Kidney glomerular epithelial cell (primary cell): ENCODE data around the gene XIRP1.

Source experiments
- DNase-seq: peaks from one replicate; lab custom pipeline; 2025; lab: John Stamatoyannopoulos, UW

The XIRP1 gene

DNA sequence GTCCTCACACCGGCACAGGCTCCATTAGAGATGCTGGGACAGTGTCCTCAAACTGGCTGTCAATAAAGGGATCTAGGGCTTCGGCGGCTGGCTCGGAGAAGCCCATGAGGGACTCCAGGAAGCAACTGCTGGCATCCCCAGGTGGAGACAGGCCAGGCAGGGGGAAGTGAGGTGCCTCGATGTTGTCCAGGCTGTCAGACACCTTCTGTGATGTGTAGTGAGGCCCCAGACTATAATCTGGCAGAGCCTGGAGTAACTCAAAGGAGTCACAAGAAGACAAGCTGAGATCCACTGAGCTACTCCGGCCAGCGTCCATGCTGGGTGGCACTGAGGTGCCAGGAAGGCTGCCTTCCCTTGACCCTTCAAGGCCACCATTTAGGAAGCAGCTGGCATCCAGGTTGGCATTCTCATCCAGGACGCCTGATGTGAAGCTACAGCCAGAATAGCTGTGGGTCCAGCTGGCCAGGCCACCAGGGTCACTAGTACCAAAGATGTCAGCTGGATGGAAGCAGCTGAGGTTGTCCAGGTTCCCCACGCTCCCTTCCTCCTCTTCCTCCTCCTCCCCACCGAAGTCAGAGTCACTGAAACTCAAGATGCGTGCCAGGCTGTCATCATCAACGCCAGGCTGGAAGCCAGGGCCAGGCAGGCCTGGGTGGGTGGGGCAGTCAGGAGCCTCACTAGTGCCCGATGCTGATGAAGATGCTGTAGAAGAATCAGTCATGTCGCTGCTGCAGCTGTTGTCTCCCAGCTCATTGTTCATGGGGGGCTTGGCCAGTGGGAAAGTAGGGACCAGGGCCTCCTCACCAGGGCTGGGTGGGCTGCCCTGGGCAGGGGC, 49.1 kb downstream of the XIRP1 start:
- no peak for DNase-seq

- DNase-seq: no peak
These were observed 50.3 kb downstream of the XIRP1 start for GRCh38 chr3:39142067-39142466.

GRCh38 chr3:39141171-39141995, 51.0 kb downstream of the XIRP1 start:
- no peak for DNase-seq

DNA sequence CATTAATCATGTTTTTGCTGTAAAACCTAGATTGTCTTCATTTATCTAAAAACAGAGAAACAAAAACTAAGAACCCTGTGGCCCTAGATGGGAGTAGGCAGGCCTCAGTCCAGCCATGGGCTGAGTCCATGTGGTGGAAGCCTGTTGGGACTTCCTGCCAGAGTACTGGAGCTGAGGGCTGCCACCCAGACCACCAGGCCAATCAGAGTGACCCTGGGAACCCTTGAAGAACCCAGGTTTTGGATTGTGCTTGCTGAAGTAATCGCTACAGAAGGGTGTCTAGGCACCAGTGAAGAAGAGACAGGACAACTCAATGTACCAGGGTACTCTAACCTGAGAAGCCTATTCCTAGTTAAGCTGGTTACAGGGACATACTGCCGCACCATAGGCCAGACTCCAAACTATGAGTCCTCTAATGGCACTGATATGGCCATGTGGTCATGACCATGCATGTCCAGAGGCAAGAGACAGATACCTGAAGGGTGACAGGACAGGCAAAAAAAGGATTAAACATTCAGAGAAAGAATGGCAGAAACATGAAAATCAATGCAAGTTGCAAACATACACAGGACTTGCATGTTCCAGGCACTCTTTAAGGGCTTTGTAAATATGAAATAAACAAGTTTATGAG, 51.9 kb downstream of the XIRP1 start:
- no peak for DNase-seq

GRCh38 chr3:39139442-39139841, 53.0 kb downstream of the XIRP1 start:
- DNase-seq: no peak

- DNase-seq: no peak
These were observed 53.5 kb downstream of the XIRP1 start for GRCh38 chr3:39138804-39139415.

DNA sequence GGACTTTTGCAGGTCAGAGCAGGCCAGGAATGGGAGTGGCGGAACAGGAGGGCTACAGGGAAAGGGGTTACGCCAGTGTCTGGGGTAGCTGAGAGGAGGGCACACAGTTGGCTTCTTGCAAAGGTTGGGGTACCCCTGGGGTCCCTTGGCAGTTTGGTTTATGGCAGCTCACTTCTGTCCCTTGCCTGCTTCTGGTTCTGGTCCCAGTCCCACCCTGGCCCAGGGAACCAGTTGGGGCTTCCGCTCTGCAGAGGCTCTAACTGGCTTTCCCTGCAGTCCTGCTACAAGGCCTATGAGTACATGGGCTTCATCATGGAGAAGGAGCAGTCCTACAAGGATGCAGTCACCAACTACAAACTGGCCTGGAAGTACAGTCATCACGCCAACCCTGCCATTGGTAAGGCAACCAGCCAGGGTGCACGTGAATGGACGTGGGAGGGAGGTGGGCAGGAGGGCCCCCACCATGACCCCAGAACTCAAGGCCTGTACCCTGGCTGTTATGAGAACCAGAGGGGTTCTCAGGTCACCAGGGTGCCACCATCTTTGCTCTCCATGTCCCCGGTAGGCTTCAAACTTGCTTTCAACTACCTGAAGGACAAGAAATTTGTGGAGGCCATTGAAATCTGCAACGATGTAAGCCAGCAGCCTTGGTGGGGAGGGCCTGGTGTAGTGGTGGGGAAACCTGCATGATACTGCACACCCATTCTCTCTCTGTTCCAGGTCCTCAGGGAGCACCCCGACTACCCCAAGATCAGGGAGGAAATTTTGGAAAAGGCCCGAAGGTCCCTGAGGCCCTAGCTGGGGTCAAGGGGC, 54.2 kb downstream of the XIRP1 start:
- DNase-seq: no peak

DNA sequence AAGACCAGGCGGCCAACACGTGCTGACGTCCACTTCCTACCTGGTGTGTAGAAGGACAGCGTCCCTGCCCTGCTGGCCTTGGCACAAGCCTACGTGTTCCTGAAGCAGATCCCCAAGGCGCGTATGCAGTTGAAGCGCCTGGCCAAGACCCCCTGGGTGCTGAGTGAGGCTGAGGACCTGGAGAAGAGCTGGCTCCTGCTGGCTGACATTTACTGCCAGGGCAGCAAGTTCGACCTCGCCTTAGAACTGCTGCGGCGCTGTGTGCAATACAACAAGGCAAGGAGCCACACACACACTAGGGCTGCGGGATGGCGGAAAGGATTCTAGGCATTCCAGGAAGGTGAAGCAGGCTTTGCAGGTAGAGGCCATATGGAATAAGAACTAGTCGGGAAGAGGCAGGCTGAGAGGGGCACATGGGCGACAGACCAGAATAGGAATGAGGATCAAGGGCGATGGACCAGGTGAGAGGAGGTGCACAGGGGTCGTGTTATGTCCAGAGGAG, 54.9 kb downstream of the XIRP1 start:
- no peak for DNase-seq

DNA sequence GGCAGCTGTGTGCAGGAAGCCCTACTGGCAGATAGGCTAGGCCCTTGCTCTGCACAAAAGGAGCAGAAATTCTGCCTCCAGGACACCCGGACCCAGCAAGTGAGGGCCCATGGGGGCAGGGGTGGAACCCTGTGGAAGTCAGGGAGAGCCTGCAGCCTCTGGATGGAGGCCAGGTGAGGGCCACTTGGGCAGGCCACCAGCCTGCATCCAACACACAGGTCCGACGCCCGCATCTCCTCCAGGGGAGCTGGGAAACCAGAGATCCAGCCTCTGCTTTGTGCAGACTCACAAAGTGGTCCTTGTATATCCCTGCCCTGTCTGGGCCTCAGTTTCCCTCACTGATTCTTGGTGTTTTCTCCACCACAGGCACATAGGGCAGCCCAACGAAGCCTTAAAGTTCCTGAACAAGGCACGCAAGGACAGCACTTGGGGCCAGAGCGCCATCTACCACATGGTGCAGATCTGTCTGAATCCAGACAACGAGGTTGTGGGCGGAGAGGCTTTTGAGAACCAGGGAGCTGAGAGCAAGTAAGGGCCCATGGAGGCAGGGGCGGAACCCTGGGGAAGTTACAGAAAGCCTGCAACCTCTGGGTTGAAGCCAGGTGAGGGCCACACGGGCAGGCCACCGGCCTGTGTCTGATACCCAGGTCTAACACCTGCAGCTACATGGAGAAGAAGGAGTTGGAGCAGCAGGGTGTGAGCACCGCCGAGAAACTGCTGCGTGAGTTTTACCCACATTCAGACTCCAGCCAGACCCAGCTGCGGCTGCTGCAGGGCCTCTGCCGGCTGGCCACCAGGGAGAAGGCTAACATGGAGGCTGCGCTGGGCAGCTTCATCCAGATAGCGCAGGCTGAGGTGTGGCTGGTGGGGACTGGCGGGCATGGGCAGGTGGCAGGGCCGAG, 55.6 kb downstream of the XIRP1 start:
- DNase-seq: no peak

DNA sequence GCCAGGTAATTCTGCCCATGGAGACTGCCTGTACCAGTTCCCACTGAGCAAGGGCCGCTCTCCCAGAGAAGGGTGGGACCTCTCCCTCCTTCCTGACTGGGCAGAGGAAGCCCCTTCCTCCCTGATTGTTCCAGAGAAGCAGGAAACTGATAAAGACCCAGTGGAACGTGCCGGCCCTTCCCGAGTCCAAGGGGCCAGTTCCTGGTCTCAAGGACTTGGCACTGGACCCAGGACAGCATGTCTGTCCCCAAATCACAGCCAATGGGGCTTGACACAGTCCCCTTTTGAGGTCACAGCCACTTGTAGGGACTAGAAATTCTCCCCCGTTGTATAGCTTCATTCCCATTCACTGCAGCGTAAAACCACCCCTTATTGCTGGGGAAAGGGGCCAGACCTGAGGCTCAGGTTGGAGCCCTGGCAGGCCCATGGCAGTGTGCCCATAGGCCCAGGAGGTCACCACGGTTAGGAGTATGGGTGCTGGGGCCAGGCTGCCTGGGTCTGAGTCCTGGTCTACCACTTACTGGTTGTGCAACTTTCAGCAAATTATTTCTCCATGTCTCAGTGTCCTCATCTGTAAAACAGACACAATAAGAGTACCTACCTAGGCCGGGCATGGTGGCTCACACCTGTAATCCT, 57.1 kb downstream of the XIRP1 start:
- DNase-seq: no peak

GRCh38 chr3:39134305-39134704, 58.1 kb downstream of the XIRP1 start:
- DNase-seq: no peak

DNA sequence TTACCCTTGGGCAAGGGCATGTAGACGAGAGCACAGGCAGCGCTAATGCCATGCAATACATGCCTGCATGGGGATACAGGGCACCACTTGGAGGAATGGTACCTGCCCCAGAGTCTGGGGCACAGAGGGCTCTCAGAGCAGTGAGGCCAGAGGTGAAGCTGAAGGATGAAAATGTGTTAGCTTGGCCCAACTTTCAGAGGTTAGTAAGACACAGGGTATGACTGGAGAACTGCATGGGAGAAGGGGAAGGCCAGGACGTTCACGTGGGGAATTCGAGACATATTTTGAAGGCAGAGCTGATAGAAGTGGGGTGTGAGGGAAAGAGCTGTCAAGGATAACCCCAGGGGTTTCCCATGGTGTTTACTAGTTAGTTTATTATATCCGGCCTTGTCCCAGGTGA, 58.6 kb downstream of the XIRP1 start:
- DNase-seq: no peak
